Measurements from ENCODE around the gene ULK2.

Gene ULK2

GRCh38 chr17:19723964-19724363 is 143.8 kb downstream of the ULK2 start:
- TF ChIP-seq CTCF (IDR thresholded peaks at IDR 0.05; ENCODE audit: extremely low read depth, missing control alignments), result no peak
- no peak for DNase-seq (ENCODE audit: low spot score)
